Right renal pelvis (tissue), 4 donors: ENCODE results near the gene FSCN2. TPM values are rescaled to one million over a fixed set of nuclear protein-coding genes. Genes with fewer than 3 reads are reported as not detected.

Source experiments
- polyA plus RNA-seq, 4 donors: library from polyadenylated mRNA; unstranded; fragments of 120-200 nt; gene quantifications; one replicate each; pipeline ENCODE4 v1.2.1, GENCODE V29; 2013; ENCODE audit not compliant: insufficient read length in 4 of 4

Gene FSCN2
- polyA plus RNA-seq, 4 donors: 1.1 to 2.3 (median 1.6) TPM

Other genes starting within 250 kb of the FSCN2 start
- gene SLC38A10, start 233.1 kb upstream of the FSCN2 start, polyA plus RNA-seq: 10 to 100 TPM; 55.3 to 72.5 (median 58.5) TPM
- 10 to 100 TPM; 16.6 to 24.7 (median 18.8) TPM for gene BAHCC1, start 132.9 kb upstream of the FSCN2 start, polyA plus RNA-seq
- gene ACTG1, start 15.6 kb upstream of the FSCN2 start, polyA plus RNA-seq: 1,000 to 10,000 TPM; 3,124 to 3,561 (median 3,180) TPM
- gene FAAP100, start 24.0 kb downstream of the FSCN2 start, polyA plus RNA-seq: 10 to 100 TPM; 23.5 to 31.1 (median 25.0) TPM
- gene NPLOC4, start 108.7 kb downstream of the FSCN2 start, polyA plus RNA-seq: 10 to 100 TPM; 53.1 to 60.3 (median 57.2) TPM
- 1 to 10 TPM; 2.5 to 5.0 (median 2.9) TPM for gene TSPAN10, start 108.8 kb downstream of the FSCN2 start, polyA plus RNA-seq
- 10 to 100 TPM; 10.3 to 17.5 (median 15.2) TPM for gene PDE6G, start 128.2 kb downstream of the FSCN2 start, polyA plus RNA-seq
- 10 to 100 TPM; 10.4 to 24.0 (median 15.9) TPM for gene OXLD1, start 138.2 kb downstream of the FSCN2 start, polyA plus RNA-seq
- gene CCDC137, start 138.4 kb downstream of the FSCN2 start, polyA plus RNA-seq: 10 to 100 TPM; 12.7 to 17.5 (median 14.1) TPM
- gene ARL16, start 155.4 kb downstream of the FSCN2 start, polyA plus RNA-seq: 10 to 100 TPM; 36.9 to 49.1 (median 45.4) TPM
- gene HGS, start 155.6 kb downstream of the FSCN2 start, polyA plus RNA-seq: 100 to 1,000 TPM in 1 of 4 donors, 10 to 100 TPM in 3; 94.3 to 104 (median 98.0) TPM
- gene MRPL12, start 175.0 kb downstream of the FSCN2 start, polyA plus RNA-seq: 10 to 100 TPM; 41.0 to 68.1 (median 43.5) TPM
- 10 to 100 TPM; 12.5 to 23.3 (median 13.4) TPM for gene SLC25A10, start 183.9 kb downstream of the FSCN2 start, polyA plus RNA-seq